Muscle of leg (tissue), 11 donors: ENCODE results near the gene ZXDC. TPM values are rescaled to one million over a fixed set of nuclear protein-coding genes. Genes with fewer than 3 reads are reported as not detected.

Source experiments
- DNase-seq: peaks from one replicate; pipeline ENCODE4 v3.0.0; 2013
- H3K27ac ChIP-seq: one replicate; pipeline ENCODE4 v1.5.1; 2013; ENCODE audit warnings: mild to moderate bottlenecking, low read length, control low read depth
- H3K27me3 ChIP-seq: one replicate; pipeline ENCODE4 v1.6.1; 2013; ENCODE audit warnings: low read length; ENCODE audit not compliant: control insufficient read depth, insufficient read depth
- H3K36me3 ChIP-seq: one replicate; pipeline ENCODE4 v1.6.1; 2013; ENCODE audit warnings: low read length; ENCODE audit not compliant: control insufficient read depth, insufficient read depth
- H3K4me1 ChIP-seq: one replicate; pipeline ENCODE4 v1.6.1; 2013; ENCODE audit warnings: low read length; ENCODE audit not compliant: control insufficient read depth, insufficient read depth
- H3K4me3 ChIP-seq: one replicate; pipeline ENCODE4 v1.5.1; 2013; ENCODE audit warnings: low read length, control low read depth
- H3K9me3 ChIP-seq: replicated peaks from 2 replicates; pipeline ENCODE4 v1.6.1; 2013; ENCODE audit warnings: low read depth, low read length; ENCODE audit not compliant: control insufficient read depth
- WGBS: methylation state at CpG from one replicate; pipeline ENCODE4 v1.1.5; 2013; ENCODE audit warnings: missing lambda C conversion rate; ENCODE audit not compliant: insufficient coverage; 5-methylcytosine and 5-hydroxymethylcytosine counted together
- polyA plus RNA-seq, 8 donors: library from polyadenylated mRNA; unstranded; fragments of 120-200 nt; gene quantifications; one replicate each; pipeline versions ENCODE4 v1.2.1 to v1.2.3, GENCODE V29; 2013; ENCODE audit warnings: inconsistent platforms in 1 of 8, low replicate concordance in 1 of 8; ENCODE audit not compliant: insufficient read length in 8 of 8, insufficient read depth in 1 of 8
- total RNA-seq: library from RNA; stranded (reverse); fragments of 120-200 nt; gene quantifications from one replicate; pipeline ENCODE4 v1.2.4, GENCODE V29; 2013

Gene ZXDC
- total and polyA plus RNA-seq, 9 donors = 18.4 to 27.4 (median 22.2) TPM

- Histone ChIP-seq H3K9me3 (no peaks in the 10 kb centered on the region), H3K4me3 (no peak overlapping the region), H3K27me3 (peaks cover 18% of the 10 kb centered on the region), H3K36me3 (no peaks in the 10 kb centered on the region), H3K27ac (no peak overlapping the region), H3K4me1 (peaks cover 4% of the 10 kb centered on the region)
- WGBS = 13% methylated on average over 2 of the region's 4 CpGs
- no peak for DNase-seq
Observed at GRCh38 chr3:126518779-126519177, 43.1 kb upstream of the ZXDC start.

- no peak for DNase-seq
- Histone ChIP-seq H3K4me1 (no peaks in the 10 kb centered on the region), H3K27me3 (peaks cover 12% of the 10 kb centered on the region), H3K36me3 (no peaks in the 10 kb centered on the region), H3K9me3 (no peaks in the 10 kb centered on the region), H3K4me3 (no peak overlapping the region), H3K27ac (no peak overlapping the region)
- WGBS = 80% methylated on average over 11 of the region's 15 CpGs
Observed at GRCh38 chr3:126517986-126518778, 42.5 kb upstream of the ZXDC start.

- Histone ChIP-seq H3K27me3 (peaks cover 6% of the 10 kb centered on the region), H3K4me1 (no peaks in the 10 kb centered on the region), H3K36me3 (no peaks in the 10 kb centered on the region), H3K27ac (no peak within 1 kb of the TSS), H3K4me3 (no peak within 1 kb of the TSS), H3K9me3 (no peaks in the 10 kb centered on the region)
- 87% methylated on average over 12 of the region's 16 CpGs for WGBS
- no peak for DNase-seq
Observed at GRCh38 chr3:126517291-126517951, 41.7 kb upstream of the ZXDC start, which contains the start of gene UROC1. Gene UROC1 (minus strand): TSS chr3:126517773. CDS start chr3:126517719, 54 bp downstream.

- Histone ChIP-seq H3K9me3 (no peaks in the 10 kb centered on the region), H3K36me3 (no peaks in the 10 kb centered on the region)
Observed at GRCh38 chr3:126516936-126517290, 41.2 kb upstream of the ZXDC start.

GRCh38 chr3:126516152-126516935 is 40.7 kb upstream of the ZXDC start:
- Histone ChIP-seq H3K27me3 (peaks cover 5% of the 10 kb centered on the region), H3K36me3 (no peaks in the 10 kb centered on the region), H3K4me1 (peaks cover 2% of the 10 kb centered on the region), H3K27ac (no peak overlapping the region), H3K9me3 (no peaks in the 10 kb centered on the region), H3K4me3 (no peak overlapping the region)
- WGBS = 76% methylated on average over 2 of the region's 6 CpGs
- DNase-seq = no peak

More at GRCh38 chr3:126516936-126517290, 41.2 kb upstream of the ZXDC start:
- peaks cover 5% of the 10 kb centered on the region for H3K27me3 ChIP-seq
- WGBS = 79% methylated on average over 4 of the region's 9 CpGs
- H3K27ac ChIP-seq = no peak overlapping the region
- H3K4me3 ChIP-seq = no peak overlapping the region
- peaks cover 2% of the 10 kb centered on the region for H3K4me1 ChIP-seq
- no peak for DNase-seq

- H3K9me3 ChIP-seq = no peaks in the 10 kb centered on the region
- H3K4me1 ChIP-seq = peaks cover 7% of the 10 kb centered on the region
- 100% methylated on average over 2 of the region's 8 CpGs for WGBS
- DNase-seq = no peak
- no peak overlapping the region for H3K4me3 ChIP-seq
- H3K27me3 ChIP-seq = peaks cover 9% of the 10 kb centered on the region
- no peaks in the 10 kb centered on the region for H3K36me3 ChIP-seq
- no peak overlapping the region for H3K27ac ChIP-seq
Observed at GRCh38 chr3:126515066-126515706, 39.5 kb upstream of the ZXDC start.

GRCh38 chr3:126514161-126514560 is 38.5 kb upstream of the ZXDC start:
- H3K27me3 ChIP-seq = peaks cover 7% of the 10 kb centered on the region
- no peak overlapping the region for H3K27ac ChIP-seq
- no peaks in the 10 kb centered on the region for H3K9me3 ChIP-seq
- DNase-seq = no peak
- no peak overlapping the region for H3K4me3 ChIP-seq
- H3K4me1 ChIP-seq = peaks cover 16% of the 10 kb centered on the region
- 73% methylated on average over 7 of the region's 11 CpGs for WGBS
- H3K36me3 ChIP-seq = no peaks in the 10 kb centered on the region

- no peaks in the 10 kb centered on the region for H3K36me3 ChIP-seq
- no peak overlapping the region for H3K27ac ChIP-seq
- no peak overlapping the region for H3K4me3 ChIP-seq
- no peak for DNase-seq
- peaks cover 7% of the 10 kb centered on the region for H3K27me3 ChIP-seq
- no peaks in the 10 kb centered on the region for H3K9me3 ChIP-seq
- H3K4me1 ChIP-seq = peaks cover 20% of the 10 kb centered on the region
- 69% methylated on average over 9 of the region's 12 CpGs for WGBS
Observed at GRCh38 chr3:126512916-126513650, 37.4 kb upstream of the ZXDC start.

GRCh38 chr3:126512026-126512425 is 36.3 kb upstream of the ZXDC start:
- Histone ChIP-seq H3K27ac (no peak overlapping the region), H3K4me3 (no peak overlapping the region), H3K36me3 (no peaks in the 10 kb centered on the region), H3K9me3 (no peaks in the 10 kb centered on the region), H3K4me1 (peaks cover 20% of the 10 kb centered on the region), H3K27me3 (peaks cover 7% of the 10 kb centered on the region)
- DNase-seq = no peak
- WGBS = 80% methylated on average over 5 of the region's 7 CpGs
